OCI-LY1 (cell line): Measurements from ENCODE around the gene KIAA1586.

ENCODE experiments used
- EZH2 ChIP-seq: fragments of 200-600 bp; sonication (generic), shearing (Covaris generic); IDR thresholded peaks from 2 replicates; pipeline ENCODE4 v1.8.0; 2017; ENCODE audit warnings: borderline replicate concordance, mixed run types, mild to moderate bottlenecking, antibody characterized with exemption, low read length, moderate library complexity, mixed read lengths
- TF ChIP-seq, protein P1 (sequence below): fragments of 200-600 bp; sonication (generic), shearing (Covaris generic); IDR thresholded peaks from 2 replicates; pipeline ENCODE4 v1.5.1; 2017; ENCODE audit warnings: mild to moderate bottlenecking, antibody characterized with exemption, low read length, moderate library complexity, mixed read lengths

DNA sequence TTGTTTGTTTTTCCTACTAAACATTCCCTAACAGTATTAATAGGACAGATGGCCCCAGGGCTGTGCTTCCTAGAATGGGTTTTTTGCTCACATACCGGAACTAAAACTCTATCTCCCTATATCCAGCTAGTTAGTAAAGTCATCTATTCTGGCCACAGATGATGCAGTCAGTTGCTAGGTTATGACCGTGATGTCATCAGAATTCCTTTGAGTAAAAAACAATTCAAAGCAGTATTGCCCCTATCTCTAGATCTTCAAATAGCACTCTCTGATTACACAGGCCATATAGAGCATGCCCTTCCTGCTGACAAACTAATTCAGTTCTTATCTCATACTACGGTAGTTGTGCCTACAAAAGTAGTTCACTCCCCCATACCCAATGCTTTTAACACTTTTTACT lies 25.6 kb downstream of the KIAA1586 start:
- TF ChIP-seq, protein P1, sequence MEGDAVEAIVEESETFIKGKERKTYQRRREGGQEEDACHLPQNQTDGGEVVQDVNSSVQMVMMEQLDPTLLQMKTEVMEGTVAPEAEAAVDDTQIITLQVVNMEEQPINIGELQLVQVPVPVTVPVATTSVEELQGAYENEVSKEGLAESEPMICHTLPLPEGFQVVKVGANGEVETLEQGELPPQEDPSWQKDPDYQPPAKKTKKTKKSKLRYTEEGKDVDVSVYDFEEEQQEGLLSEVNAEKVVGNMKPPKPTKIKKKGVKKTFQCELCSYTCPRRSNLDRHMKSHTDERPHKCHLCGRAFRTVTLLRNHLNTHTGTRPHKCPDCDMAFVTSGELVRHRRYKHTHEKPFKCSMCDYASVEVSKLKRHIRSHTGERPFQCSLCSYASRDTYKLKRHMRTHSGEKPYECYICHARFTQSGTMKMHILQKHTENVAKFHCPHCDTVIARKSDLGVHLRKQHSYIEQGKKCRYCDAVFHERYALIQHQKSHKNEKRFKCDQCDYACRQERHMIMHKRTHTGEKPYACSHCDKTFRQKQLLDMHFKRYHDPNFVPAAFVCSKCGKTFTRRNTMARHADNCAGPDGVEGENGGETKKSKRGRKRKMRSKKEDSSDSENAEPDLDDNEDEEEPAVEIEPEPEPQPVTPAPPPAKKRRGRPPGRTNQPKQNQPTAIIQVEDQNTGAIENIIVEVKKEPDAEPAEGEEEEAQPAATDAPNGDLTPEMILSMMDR: no peak
- no peak for TF ChIP-seq EZH2
